Measurements from ENCODE around the gene DHRS4L2.
"Not testable (repeated sequence)": the region's sequence is repeated elsewhere in the genome, so short reads cannot be mapped to it uniquely, and the experiment has no call there.

DHRS4L2 gene

DNA sequence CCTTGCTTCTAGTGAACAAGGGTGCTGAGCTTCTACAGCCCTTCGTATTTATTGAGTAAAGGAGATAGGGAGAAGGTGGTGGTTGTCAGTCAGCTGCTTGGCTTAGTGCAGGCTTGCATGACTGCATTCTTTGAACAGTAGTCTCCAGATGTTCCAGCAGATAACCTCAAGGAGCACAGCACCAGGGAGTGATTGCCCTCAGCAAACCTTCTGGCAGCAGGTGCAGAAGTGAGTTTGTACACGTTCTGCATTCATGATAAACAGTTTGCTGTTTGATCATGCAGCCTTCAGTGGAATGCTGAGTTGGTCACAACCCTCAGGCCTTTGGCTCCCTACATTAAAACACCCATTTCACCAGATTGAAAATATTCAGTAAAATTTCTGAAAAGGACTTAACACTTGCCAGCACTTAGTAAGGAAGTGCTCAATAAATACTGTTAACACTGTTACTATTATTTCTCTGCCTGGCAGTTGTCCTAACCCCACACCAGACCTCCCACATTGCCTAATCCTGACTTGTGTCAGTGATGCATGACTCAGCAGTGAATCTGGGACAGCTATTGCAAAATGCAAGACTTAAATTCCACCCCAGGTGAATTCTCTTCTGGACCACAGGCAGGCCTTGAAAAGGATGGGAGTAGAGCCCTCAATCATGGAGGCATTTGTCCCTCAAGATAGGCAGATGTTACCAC lies 44.1 kb downstream of the DHRS4L2 start:
- TF ChIP-seq, protein P1, sequence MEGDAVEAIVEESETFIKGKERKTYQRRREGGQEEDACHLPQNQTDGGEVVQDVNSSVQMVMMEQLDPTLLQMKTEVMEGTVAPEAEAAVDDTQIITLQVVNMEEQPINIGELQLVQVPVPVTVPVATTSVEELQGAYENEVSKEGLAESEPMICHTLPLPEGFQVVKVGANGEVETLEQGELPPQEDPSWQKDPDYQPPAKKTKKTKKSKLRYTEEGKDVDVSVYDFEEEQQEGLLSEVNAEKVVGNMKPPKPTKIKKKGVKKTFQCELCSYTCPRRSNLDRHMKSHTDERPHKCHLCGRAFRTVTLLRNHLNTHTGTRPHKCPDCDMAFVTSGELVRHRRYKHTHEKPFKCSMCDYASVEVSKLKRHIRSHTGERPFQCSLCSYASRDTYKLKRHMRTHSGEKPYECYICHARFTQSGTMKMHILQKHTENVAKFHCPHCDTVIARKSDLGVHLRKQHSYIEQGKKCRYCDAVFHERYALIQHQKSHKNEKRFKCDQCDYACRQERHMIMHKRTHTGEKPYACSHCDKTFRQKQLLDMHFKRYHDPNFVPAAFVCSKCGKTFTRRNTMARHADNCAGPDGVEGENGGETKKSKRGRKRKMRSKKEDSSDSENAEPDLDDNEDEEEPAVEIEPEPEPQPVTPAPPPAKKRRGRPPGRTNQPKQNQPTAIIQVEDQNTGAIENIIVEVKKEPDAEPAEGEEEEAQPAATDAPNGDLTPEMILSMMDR (IDR thresholded peaks at IDR 0.05; ENCODE audit: insufficient read depth, low read length, poor library complexity, severe bottlenecking) = no peak

DNA sequence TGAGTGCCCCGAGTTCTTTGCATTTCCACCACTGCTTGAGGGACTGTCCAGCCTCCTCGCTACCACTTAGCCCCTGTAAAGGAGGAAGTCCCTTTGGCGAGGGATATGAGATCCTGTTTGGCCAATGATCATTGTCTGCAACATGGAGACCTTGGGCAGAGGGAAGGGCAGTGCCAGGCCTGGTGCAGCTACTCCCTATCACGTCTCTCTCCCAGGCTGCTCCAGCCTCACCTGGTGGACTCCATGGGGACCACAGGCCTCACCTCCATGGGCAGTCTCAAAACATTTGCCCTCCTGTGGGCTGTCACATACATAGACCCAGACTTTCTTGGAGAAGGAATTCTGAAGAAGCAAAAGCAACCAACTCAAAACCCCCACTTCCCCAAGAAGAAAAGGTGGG lies 47.0 kb downstream of the DHRS4L2 start:
- DNase-seq (ENCODE audit: extremely low read depth, insufficient read length); H3K27me3 ChIP-seq (replicated peaks; ENCODE audit: control insufficient read depth, insufficient read depth, low read length); H3K36me3 ChIP-seq (ENCODE audit: control insufficient read depth, insufficient read depth, low read length): not testable (repeated sequence)
- H3K4me3 ChIP-seq (replicated peaks; ENCODE audit: low read depth, low read length) = peak overlapping the region; percentile 70

More for the DNA sequence above, 44.1 kb downstream of the DHRS4L2 start:
- H3K27me3 ChIP-seq (replicated peaks; ENCODE audit: control insufficient read depth, insufficient read depth, low read length) = no peaks in the 10 kb centered on the region
- DNase-seq (ENCODE audit: extremely low read depth, insufficient read length) = no peak
- no peaks in the 10 kb centered on the region for H3K36me3 ChIP-seq (ENCODE audit: control insufficient read depth, insufficient read depth, low read length)
- H3K4me3 ChIP-seq (replicated peaks; ENCODE audit: low read depth, low read length) = no peak overlapping the region

DNA sequence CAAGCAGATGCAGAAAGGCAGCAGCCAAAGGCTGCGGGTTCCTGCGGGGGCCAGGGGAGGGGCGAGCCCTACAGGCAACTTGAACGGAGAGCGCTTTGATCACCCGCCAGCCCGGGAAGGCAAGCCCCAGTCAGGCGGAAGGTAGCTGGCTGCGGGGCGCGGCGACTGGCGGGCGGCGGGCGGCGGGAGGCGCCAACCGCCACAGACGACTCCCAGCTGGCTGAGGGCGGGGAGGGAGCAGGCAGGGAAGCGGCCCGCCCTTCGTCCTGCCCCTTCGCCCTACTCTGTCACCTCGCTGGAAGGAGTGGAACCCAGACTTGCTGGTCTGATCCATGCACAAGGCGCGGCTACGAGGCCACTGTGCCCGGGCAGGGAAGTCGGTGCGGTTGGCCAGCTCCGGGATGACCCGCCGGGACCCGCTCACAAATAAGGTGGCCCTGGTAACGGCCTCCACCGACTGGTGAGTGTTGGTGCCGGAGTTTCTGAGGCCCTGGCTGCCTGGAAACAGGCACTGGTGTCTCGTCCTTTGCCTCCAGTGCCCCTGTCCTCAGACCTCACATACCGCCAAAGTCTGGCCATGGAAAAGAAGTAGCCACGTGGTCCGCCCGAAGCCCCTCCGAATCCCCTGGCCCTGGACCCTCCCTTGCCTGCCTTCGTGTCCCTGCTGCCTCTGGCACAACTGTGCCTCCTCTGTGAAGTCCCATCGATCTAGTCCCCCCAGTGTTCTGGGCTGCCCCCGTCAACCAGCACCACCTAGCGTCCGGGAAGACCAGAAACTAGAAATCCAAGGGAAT lies 47.6 kb downstream of the DHRS4L2 start:
- Histone ChIP-seq H3K27me3 (replicated peaks; ENCODE audit: control insufficient read depth, insufficient read depth, low read length) (no peaks in the 10 kb centered on the region), H3K36me3 (ENCODE audit: control insufficient read depth, insufficient read depth, low read length) (no peaks in the 10 kb centered on the region), H3K4me3 (replicated peaks; ENCODE audit: low read depth, low read length) (peak overlapping the region; percentile 70)
- TF ChIP-seq, protein P1 (IDR thresholded peaks at IDR 0.05; ENCODE audit: insufficient read depth, low read length, poor library complexity, severe bottlenecking) = peak; percentile 84
- peak; percentile 66 for DNase-seq (ENCODE audit: extremely low read depth, insufficient read length)

DNA sequence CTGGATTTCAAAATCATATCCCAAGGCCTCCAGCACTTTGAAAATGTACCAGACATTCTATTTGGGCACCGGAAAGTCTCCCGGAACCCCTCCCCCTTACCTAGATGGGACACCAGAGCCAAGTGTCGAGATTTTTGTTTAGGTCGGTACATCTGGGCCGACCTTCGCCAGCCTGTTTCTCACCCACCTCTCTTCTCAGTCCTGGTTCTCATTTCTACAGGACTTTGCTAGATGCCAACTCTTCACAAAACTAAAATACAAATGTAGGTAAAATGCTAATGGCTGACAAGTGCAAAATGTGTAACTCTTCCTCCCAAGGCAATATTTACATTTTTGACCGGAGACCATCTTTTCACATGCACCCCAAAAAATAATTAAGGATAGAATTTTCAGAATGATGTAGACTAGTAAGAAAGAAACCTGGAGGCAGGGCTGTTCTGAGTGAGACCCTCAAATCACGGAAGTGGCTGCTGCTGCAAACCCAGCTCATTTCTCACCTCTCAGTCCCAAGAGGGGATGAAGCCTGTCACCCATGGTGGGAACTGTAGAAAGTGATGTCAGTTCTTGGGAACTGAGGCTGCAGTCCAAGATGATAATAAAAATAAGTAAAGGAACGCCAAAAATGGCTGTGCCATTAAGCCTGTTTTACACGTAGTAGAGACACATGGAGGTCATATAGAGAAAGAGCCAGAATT lies 48.4 kb downstream of the DHRS4L2 start:
- not testable (repeated sequence) for H3K36me3 ChIP-seq (ENCODE audit: control insufficient read depth, insufficient read depth, low read length); DNase-seq (ENCODE audit: extremely low read depth, insufficient read length); H3K27me3 ChIP-seq (replicated peaks; ENCODE audit: control insufficient read depth, insufficient read depth, low read length)
- peak overlapping the region; percentile 70 for H3K4me3 ChIP-seq (replicated peaks; ENCODE audit: low read depth, low read length)

DNA sequence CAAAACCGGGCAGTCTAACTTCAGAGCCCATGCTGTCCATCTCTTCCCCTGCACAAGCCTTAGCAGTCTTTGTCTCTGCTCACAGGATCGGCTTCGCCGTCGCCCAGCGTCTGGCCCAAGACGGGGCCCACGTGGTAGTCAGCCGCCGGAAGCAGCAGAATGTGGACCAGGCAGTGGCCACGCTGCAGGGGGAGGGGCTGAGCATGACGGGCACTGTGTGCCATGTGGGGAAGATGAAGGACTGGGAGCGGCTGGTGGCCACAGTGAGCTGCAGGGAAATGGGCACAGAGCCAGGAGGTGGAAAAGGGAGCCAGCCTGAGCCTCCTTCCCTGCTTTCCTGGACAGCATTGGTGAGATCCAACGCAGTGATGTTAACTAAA lies 48.9 kb downstream of the DHRS4L2 start:
- H3K36me3 ChIP-seq (ENCODE audit: control insufficient read depth, insufficient read depth, low read length) = no peaks in the 10 kb centered on the region
- TF ChIP-seq, protein P1 (IDR thresholded peaks at IDR 0.05; ENCODE audit: insufficient read depth, low read length, poor library complexity, severe bottlenecking) = no peak
- H3K4me3 ChIP-seq (replicated peaks; ENCODE audit: low read depth, low read length) = no peak overlapping the region
- no peaks in the 10 kb centered on the region for H3K27me3 ChIP-seq (replicated peaks; ENCODE audit: control insufficient read depth, insufficient read depth, low read length)
- DNase-seq (ENCODE audit: extremely low read depth, insufficient read length) = no peak

DNA sequence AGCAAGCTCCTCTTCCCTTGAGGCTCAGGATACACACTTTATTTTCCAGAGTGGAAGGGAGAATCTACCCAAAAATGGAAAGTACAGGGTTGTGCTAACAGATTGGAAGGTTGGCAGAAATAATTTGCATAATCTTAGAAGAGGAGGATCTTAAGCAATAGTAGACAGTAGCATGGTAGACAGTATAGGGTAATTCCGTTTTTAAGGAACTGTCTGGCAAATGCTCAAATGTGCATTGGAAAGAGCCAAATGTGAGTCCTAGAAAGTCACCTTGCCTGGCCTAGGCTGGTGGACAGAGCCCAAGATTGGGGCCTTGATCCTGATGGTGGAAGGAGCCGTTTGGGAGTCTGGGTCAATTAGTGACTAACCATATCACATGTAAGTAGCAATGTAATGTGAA lies 50.0 kb downstream of the DHRS4L2 start:
- Histone ChIP-seq H3K4me3 (replicated peaks; ENCODE audit: low read depth, low read length) (no peak overlapping the region), H3K36me3 (ENCODE audit: control insufficient read depth, insufficient read depth, low read length) (no peaks in the 10 kb centered on the region), H3K27me3 (replicated peaks; ENCODE audit: control insufficient read depth, insufficient read depth, low read length) (no peaks in the 10 kb centered on the region)
- TF ChIP-seq, protein P1 (IDR thresholded peaks at IDR 0.05; ENCODE audit: insufficient read depth, low read length, poor library complexity, severe bottlenecking) = no peak
- DNase-seq (ENCODE audit: extremely low read depth, insufficient read length) = no peak
